GM19463 (cell line): Measurements from ENCODE around the gene SLAMF8.

Source experiments
- ATAC-seq: cut with Tn5 transposase; IDR thresholded peaks from one replicate; pipeline ENCODE4 v1.9.1; 2021; ENCODE audit warnings: mild to moderate bottlenecking, moderate library complexity; ENCODE audit not compliant: unreplicated experiment

Gene SLAMF8

DNA sequence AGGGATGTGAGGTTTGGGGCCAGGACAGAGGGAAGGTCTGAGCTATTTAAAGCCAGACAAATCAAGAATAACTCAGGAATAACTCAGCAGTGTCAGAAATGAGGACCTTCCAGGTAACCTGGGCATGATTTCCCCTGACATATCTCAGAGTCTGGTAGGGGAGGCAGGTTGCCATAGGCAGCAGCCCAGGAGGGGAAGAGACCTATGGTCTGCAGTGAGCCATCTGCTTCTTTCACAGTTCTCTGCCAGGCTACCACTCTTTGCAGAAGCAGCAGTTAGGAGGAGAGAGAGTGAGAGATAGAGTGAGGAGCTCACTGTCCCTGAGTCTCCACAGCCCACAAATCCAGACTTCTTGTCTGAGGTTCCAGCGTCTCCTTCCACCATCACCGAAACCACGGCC is 42.1 kb downstream of the SLAMF8 start:
- ATAC-seq, result peak; percentile 34

DNA sequence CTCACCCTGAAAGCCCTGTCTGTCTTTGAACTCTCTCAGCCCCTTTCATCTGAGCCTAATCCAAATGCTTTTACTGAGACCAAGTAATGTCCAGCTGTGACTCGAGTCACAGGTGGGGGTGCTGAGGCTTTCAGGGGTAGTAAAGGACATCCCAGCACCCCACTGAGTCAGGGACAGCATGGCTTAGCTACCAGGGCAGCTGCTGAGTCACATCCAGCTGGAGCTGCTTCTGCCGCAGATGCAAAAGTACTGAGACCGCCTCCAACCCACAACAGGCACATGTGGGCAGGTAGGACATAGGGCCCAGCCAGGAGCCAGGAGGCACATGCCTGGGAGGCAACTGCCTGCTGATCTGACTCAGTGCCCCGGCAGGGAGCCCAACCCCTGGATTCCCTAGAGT is 42.5 kb downstream of the SLAMF8 start:
- ATAC-seq, result peak; percentile 77

DNA sequence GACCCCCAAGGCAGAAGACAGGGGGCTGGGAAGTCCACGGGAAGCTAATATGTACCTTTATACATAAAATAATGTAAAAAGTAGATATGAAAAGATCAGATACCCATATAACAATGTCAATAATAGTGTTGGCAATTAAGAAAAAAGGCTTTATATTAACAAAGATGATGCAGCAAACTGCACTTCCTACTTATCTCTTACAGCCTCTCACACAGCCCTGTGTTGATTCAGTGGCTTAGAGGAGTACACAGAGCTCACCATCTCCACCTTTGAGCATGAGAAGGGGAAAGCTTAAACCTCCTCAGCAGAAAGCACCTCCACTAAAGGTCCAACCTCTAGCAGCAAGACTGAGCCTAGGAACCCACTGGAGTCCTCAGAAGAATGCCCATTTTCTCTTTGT is 42.9 kb downstream of the SLAMF8 start:
- no peak for ATAC-seq

DNA sequence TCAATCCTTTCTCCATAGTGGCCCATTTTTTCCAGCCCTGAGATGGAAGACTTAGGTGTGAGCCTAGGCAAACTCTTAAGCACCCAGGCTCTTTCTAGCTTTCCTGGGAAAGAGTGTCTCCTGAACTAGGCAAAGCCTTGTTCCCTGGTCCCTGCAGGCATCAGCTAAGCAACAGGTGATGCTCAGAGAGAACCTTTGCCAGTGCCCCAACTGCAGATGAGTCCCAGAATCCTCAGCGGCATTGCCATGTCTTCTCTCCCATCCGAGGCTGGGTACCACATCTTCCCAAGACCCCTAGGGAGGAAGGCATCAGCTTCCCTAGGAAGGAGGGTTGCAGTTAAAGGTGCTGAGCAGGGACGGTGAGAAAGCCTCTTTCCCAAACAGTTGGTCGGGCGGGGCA is 44.0 kb downstream of the SLAMF8 start:
- no peak for ATAC-seq

DNA sequence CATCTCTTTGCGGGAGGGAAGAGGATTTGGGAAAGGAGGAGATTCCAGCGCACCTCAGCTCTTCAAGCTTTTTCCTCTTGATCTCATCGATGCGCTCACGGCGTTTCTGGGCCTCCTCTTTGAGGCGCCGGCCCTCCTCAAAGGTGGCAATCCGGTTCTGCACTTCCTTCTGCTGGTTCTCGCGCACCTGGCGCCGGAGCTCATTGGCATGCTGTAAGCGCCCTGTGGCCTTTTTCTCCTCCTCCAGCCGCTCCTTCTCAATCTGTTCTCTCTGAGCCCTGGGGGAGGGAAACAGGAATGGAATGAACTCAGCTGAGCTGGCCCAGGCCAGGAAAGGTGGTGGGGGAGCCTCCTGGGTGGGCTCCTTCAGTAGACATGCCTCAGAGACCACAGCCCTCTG is 46.2 kb downstream of the SLAMF8 start:
- no peak for ATAC-seq

DNA sequence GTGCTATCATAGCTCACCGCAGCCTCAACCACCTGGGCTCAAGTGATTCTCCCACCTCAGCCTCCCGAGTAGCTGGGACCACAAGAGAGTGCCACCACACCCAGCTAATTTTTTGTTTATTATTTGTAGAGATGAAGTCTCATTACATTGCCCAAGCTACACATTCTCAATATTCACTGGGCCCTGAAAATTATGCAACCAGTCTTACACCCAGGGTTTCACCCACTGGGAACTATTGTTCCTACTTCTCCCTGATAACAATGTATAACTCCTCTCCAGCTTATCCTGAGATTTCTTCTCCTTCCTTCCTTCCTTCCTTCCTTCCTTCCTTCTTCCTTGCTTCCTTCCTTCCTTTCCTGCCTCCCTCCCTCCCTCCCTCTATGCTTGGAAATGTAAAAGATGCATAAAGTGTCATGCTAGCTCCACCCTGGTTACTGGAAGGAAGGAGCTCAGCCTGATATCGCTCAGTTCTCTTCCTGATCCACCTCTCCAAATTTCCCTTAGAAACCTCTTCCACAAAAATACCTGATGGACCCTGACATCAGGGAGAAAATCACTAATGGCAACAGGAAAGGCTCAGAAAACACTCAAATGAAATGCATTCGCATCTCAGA is 47.0 kb downstream of the SLAMF8 start:
- no peak for ATAC-seq

DNA sequence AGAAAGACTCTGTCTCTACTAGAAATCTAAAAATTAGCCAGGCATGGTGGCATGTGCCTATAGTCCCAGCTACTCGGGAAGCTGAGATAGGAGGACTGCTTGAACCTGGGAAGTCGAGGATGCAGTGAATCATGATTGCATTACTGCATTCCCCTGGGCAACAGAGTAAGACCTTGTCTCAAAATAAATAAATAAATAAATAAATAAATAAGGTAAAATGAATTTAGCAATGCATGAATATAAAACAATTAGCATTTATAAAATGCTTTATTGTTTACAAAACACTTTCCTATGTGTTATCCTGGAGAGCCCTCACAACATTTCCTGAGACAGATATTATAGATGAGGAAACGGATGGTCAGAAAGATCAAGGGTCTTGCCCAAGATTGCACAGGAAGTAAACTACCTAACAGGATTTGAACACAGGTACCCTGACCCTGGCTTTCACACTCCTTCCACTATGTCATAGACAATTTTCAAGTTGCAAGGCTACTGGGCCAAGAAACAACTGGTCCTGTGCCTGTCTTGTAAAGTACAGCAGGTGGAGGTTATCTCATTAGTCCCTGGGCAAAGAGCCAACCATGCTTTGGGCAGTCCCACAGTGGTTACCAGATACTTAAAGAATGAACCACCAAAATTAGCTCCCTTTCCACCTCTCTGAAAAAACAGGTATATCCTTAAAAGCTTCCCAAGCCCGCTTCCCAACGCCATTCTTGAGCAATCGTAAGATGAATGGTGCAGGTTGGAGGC is 51.2 kb downstream of the SLAMF8 start:
- ATAC-seq, result no peak

DNA sequence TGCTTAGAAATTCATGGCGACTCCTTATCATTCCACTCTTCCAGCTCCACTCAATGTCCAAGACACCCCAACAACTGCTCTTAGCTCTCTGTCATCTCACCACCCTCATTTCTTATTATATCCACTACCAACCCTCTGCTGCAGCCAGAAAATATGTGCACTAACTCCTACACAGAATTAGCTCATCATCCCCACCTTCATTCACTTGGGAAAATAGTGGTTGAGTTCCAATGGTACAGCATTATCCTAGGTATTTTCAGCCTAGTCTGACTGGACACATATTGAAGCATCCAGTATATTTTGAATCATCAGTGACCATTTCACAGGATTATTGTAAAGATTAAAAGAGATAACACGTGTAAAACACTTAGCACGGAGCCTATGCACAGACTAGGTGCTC is 52.5 kb downstream of the SLAMF8 start:
- no peak for ATAC-seq

DNA sequence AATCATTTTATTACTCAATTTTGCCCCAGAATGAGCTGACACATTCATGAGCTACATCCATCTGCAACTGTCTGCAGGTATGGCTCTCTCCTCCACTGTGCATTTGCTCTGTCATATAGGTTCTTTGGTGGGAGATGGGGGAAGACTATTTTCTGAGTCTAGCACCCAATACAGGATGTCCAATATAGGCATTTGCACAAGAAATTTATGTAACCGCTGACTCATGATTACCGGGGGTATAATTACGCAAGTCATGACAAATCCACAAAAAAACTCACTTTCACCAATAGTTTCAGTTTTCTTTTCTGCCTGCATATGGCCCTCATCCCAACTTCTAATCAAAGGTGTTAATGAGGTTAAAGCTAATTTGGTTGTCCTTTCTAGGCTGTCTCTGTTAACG is 53.3 kb downstream of the SLAMF8 start:
- no peak for ATAC-seq

DNA sequence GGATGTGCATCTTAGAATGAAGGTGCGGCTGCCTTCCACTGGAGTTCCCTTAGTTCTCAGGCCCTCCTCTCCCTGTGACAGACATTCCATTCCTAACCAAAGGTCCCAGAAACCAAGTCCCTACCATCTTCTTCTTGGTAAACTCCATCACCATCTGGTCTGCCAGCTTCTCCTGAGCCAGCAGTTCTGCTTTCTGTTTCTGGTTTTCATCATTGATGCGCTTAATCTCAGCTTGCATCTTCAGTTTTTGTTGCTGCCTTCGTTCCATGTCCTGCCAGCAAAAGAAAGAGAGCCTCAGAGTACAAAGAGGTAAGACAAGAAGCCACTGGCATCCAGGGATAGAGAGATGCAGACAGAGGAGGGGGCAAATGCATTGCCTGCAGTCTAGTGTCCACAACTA is 53.8 kb downstream of the SLAMF8 start:
- no peak for ATAC-seq

DNA sequence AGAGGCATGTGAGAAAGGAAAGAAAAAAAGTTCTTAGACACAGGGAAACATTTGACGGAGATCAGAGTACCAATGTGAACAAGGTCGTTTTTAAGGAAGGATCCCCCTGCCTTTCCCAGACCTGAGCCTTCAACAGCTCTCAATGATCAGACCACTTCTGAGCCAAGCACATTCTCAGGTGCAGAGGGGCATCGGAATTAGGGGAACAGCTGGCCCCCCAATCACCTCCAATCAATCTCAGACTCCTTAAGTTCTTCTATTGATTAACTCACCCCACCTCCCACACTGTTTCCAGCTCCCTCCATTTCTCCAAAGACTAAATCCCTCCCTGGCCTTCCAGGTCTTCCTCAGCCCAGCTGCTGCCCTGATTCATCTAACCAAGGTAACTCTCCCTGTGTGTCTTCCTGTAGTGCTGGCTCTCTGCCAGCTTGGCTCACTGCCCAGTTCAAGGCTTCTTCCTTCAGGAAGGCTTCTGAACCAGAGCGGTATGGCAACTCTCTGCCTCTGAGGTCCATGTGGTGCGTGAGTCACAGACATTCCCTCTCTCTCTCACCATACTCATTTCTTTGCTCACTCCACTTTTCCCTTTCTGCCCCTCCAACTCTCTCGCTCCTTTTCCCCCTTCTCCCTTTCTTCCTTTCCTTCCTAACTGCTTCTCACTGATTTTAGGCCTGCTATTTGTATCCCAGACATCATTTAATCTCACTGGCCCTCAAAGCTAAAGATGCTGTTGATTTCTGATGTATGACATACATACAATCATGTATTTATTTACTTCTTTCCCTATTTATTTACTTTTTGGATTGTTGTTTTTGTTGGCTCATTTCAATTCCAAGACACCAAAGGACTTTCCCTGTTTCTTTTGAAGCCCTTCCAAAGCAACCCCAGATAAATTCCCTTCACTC is 55.2 kb downstream of the SLAMF8 start:
- ATAC-seq, result no peak

DNA sequence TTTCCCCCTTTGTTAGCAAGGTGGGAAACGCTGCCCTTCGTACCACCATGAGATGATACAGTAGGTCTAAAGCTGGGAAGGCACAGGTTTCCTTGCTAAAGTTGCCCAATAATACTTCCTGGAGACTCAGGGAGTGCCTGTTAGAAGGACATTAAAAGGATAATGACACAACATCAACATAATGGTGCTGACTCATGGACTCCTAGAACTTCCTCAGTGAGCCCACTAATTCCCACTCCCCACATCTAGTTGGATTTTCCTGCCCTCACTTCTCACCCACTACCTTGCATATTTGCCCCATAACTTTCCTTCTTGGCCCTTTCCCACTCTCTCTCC is 55.8 kb downstream of the SLAMF8 start:
- ATAC-seq, result no peak

DNA sequence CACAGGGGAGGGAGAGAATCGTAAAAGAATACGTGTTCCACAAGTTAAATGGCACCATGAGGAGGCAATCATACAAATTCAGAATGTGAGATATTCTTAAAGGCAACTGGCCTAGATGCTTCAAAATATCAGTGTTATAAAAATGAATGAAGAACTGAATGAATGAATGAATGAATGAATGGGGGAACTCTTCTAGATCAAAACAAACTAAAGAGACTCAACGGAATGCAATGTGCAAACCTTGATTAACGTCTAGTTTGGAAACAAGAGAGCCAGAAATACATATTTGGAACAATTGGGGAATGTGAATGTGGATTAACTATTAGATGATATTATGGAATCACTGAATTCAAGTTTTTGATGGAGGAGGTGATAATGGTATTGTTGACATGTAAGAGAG is 56.5 kb downstream of the SLAMF8 start:
- no peak for ATAC-seq

DNA sequence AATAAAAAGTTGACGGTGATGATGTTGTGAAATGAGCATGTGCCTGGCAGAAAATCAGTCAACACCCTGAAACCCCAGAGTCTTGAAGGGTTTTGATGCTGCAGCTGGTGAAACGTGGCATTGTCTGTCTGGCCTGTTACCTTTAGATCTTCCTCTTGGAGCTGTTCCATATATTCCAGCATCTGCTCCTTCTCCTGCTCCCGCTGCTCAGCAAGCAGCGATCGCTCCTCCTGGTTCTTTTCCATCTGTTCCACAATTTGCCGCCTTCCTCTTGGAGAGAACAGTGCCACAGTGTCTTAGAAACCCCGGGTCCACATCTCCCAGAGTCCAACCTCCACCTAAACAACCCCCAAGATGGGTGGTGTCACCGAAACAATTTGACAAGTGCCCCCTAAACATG is 57.6 kb downstream of the SLAMF8 start:
- ATAC-seq, result no peak
